SK-N-SH treated with all-trans-retinoic acid at 6 μM for 48 hours (cell line): Measurements from ENCODE around the gene CMTM7.

Experiments used
- CSRNP3 ChIP-seq: fragments of 250-450 bp; sonication (Bioruptor Pico); IDR thresholded peaks from 2 replicates; pipeline ENCODE4 v1.5.1; 2021; ENCODE audit warnings: mild to moderate bottlenecking, moderate library complexity

Gene CMTM7

DNA sequence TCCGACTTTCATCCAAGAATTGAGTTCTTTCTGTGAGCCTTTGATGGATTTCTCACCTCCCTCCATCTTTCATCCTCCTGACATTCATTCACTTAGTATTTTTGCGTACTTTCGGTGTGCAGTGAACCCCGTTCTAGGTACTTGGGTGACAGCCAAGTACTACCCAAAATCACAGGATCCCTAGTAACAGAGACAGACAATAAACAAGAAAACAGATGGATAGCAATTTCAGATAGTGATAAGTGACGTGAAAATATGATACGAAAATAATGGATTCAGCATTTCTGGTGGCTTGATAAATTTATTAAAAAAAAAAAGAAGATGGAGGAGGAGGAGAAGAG is 111.3 kb downstream of the CMTM7 start (continued):
- no peak for TF ChIP-seq CSRNP3
